ENCODE results near the gene PRTN3. TPM values are rescaled to one million over a fixed set of nuclear protein-coding genes. Genes with fewer than 3 reads are reported as not detected.
"Not testable (repeated sequence)": the region's sequence is repeated elsewhere in the genome, so short reads cannot be mapped to it uniquely, and the experiment has no call there.

PRTN3 gene
- total RNA-seq, 1 donor from 2014 or later: not detected

- no peaks in the 10 kb centered on the region for H3K36me3 Mint-ChIP-seq (ENCODE audit: unreplicated experiment)
- no peak for TF ChIP-seq CTCF (IDR thresholded peaks at IDR 0.05; ENCODE audit: partially characterized antibody, unreplicated experiment)
Observed at GRCh38 chr19:853014-853585, 12.3 kb downstream of the PRTN3 start.

GRCh38 chr19:853614-854220 lies 12.9 kb downstream of the PRTN3 start:
- not testable (repeated sequence) for DNase-seq; H3K9me3 Mint-ChIP-seq (ENCODE audit: unreplicated experiment); H3K4me1 Mint-ChIP-seq (ENCODE audit: low read depth, unreplicated experiment)

More at GRCh38 chr19:853014-853585, 12.3 kb downstream of the PRTN3 start:
- H3K4me1 Mint-ChIP-seq (ENCODE audit: low read depth, unreplicated experiment): no peaks in the 10 kb centered on the region
- H3K4me3 Mint-ChIP-seq (ENCODE audit: unreplicated experiment): no peak overlapping the region
- no peaks in the 10 kb centered on the region for H3K27me3 Mint-ChIP-seq (ENCODE audit: unreplicated experiment)
- DNase-seq: no peak
- H3K9me3 Mint-ChIP-seq (ENCODE audit: unreplicated experiment): peaks cover 4% of the 10 kb centered on the region
- no peak overlapping the region for H3K27ac Mint-ChIP-seq (ENCODE audit: unreplicated experiment)

GRCh38 chr19:854549-854948 lies 13.8 kb downstream of the PRTN3 start:
- Mint-ChIP-seq H3K4me3 (ENCODE audit: unreplicated experiment) (no peak overlapping the region), H3K27ac (ENCODE audit: unreplicated experiment) (no peak overlapping the region), H3K36me3 (ENCODE audit: unreplicated experiment) (no peaks in the 10 kb centered on the region), H3K9me3 (ENCODE audit: unreplicated experiment) (peaks cover 4% of the 10 kb centered on the region), H3K4me1 (ENCODE audit: low read depth, unreplicated experiment) (no peaks in the 10 kb centered on the region), H3K27me3 (ENCODE audit: unreplicated experiment) (no peaks in the 10 kb centered on the region)
- TF ChIP-seq CTCF (IDR thresholded peaks at IDR 0.05; ENCODE audit: partially characterized antibody, unreplicated experiment): no peak
- DNase-seq: no peak

More at GRCh38 chr19:853614-854220, 12.9 kb downstream of the PRTN3 start:
- not testable (repeated sequence) for H3K27ac Mint-ChIP-seq (ENCODE audit: unreplicated experiment); H3K4me3 Mint-ChIP-seq (ENCODE audit: unreplicated experiment); H3K27me3 Mint-ChIP-seq (ENCODE audit: unreplicated experiment); H3K36me3 Mint-ChIP-seq (ENCODE audit: unreplicated experiment)

GRCh38 chr19:855142-855541 lies 14.3 kb downstream of the PRTN3 start:
- no peak for TF ChIP-seq CTCF (IDR thresholded peaks at IDR 0.05; ENCODE audit: partially characterized antibody, unreplicated experiment)

GRCh38 chr19:855566-856120 lies 14.8 kb downstream of the PRTN3 start:
- H3K27me3 Mint-ChIP-seq (ENCODE audit: unreplicated experiment): peaks cover 3% of the 10 kb centered on the region
- H3K36me3 Mint-ChIP-seq (ENCODE audit: unreplicated experiment): no peaks in the 10 kb centered on the region
- no peak for DNase-seq
- no peaks in the 10 kb centered on the region for H3K4me1 Mint-ChIP-seq (ENCODE audit: low read depth, unreplicated experiment)
- H3K4me3 Mint-ChIP-seq (ENCODE audit: unreplicated experiment): no peak overlapping the region
- TF ChIP-seq CTCF (IDR thresholded peaks at IDR 0.05; ENCODE audit: partially characterized antibody, unreplicated experiment): no peak
- peaks cover 4% of the 10 kb centered on the region for H3K9me3 Mint-ChIP-seq (ENCODE audit: unreplicated experiment)
- no peak overlapping the region for H3K27ac Mint-ChIP-seq (ENCODE audit: unreplicated experiment)

More at GRCh38 chr19:855142-855541, 14.3 kb downstream of the PRTN3 start:
- H3K36me3 Mint-ChIP-seq (ENCODE audit: unreplicated experiment): no peaks in the 10 kb centered on the region
- H3K9me3 Mint-ChIP-seq (ENCODE audit: unreplicated experiment): peaks cover 4% of the 10 kb centered on the region
- H3K4me1 Mint-ChIP-seq (ENCODE audit: low read depth, unreplicated experiment): no peaks in the 10 kb centered on the region
- no peak overlapping the region for H3K27ac Mint-ChIP-seq (ENCODE audit: unreplicated experiment)
- H3K27me3 Mint-ChIP-seq (ENCODE audit: unreplicated experiment): peaks cover 3% of the 10 kb centered on the region
- no peak for DNase-seq
- H3K4me3 Mint-ChIP-seq (ENCODE audit: unreplicated experiment): no peak overlapping the region

All from glutamatergic neuron (in vitro differentiated cells).